MM.1S (cell line): Measurements from ENCODE around the gene NFXL1.
A peak's percentile ranks its signal among the peaks of the same experiment; 100 is the strongest.

Experiments used
- DNase-seq: peaks from one replicate; pipeline ENCODE4 v3.0.0-alpha.2; 2015
- H2AFZ ChIP-seq: fragments of 300-600 bp; sonication (generic); 2 replicates; pipeline ENCODE4 v1.6.0; 2016; ENCODE audit warnings: antibody characterized with exemption, low read length
- H3F3A ChIP-seq: fragments of 300-600 bp; sonication (generic); 2 replicates; pipeline ENCODE4 v1.6.1; 2016; ENCODE audit warnings: mild to moderate bottlenecking, antibody characterized with exemption, low read length, moderate library complexity, mixed read lengths; ENCODE audit not compliant: insufficient read depth
- H3K27ac ChIP-seq: fragments of 300-600 bp; sonication (generic); 2 replicates; pipeline ENCODE4 v1.5.1; 2016; ENCODE audit warnings: mild to moderate bottlenecking, low read length
- H3K27me3 ChIP-seq: fragments of 300-600 bp; sonication (generic); replicated peaks from 2 replicates; pipeline ENCODE4 v1.6.0; 2016; ENCODE audit warnings: low read length; ENCODE audit not compliant: insufficient read depth
- H3K36me3 ChIP-seq: fragments of 300-600 bp; sonication (generic); replicated peaks from 2 replicates; pipeline ENCODE4 v1.6.1; 2016; ENCODE audit warnings: mild to moderate bottlenecking, low read length, mixed read lengths; ENCODE audit not compliant: insufficient read depth
- H3K4me1 ChIP-seq: fragments of 300-600 bp; sonication (generic); 2 replicates; pipeline ENCODE4 v1.6.1; 2016; ENCODE audit warnings: low read length, mixed read lengths
- H3K4me2 ChIP-seq: fragments of 300-600 bp; sonication (generic); 2 replicates; pipeline ENCODE4 v1.6.0; 2016; ENCODE audit warnings: low read depth, low read length
- H3K4me3 ChIP-seq: fragments of 300-600 bp; sonication (generic); 2 replicates; pipeline ENCODE4 v1.5.1; 2016; ENCODE audit warnings: low read length, mixed read lengths
- H3K79me2 ChIP-seq: fragments of 300-600 bp; sonication (generic); 2 replicates; pipeline ENCODE4 v1.6.1; 2016; ENCODE audit warnings: mixed run types, low read length, mixed read lengths
- H3K9ac ChIP-seq: fragments of 300-600 bp; sonication (generic); 2 replicates; pipeline ENCODE4 v1.6.1; 2016; ENCODE audit warnings: low read length, mixed read lengths
- H3K9me2 ChIP-seq: fragments of 300-600 bp; sonication (generic); replicated peaks from 2 replicates; pipeline ENCODE4 v1.6.1; 2016; ENCODE audit warnings: mild to moderate bottlenecking, low read length, mixed read lengths; ENCODE audit not compliant: insufficient read depth
- H3K9me3 ChIP-seq: fragments of 300-600 bp; sonication (generic); replicated peaks from 2 replicates; pipeline ENCODE4 v1.6.1; 2016; ENCODE audit warnings: mild to moderate bottlenecking, low read length, mixed read lengths; ENCODE audit not compliant: insufficient read depth
- H4K20me1 ChIP-seq: fragments of 300-600 bp; sonication (generic); 2 replicates; pipeline ENCODE4 v1.6.1; 2016; ENCODE audit warnings: mild to moderate bottlenecking, low read length, moderate library complexity, mixed read lengths; ENCODE audit not compliant: insufficient read depth
- CTCF ChIP-seq: fragments of 300-600 bp; sonication (generic); IDR thresholded peaks from 2 replicates; pipeline ENCODE4 v1.5.1; 2016; ENCODE audit warnings: antibody characterized with exemption, low read length, mixed read lengths
- EZH2 ChIP-seq: fragments of 300-600 bp; sonication (generic); optimal IDR thresholded peaks from 2 replicates; pipeline ENCODE3; 2017; ENCODE audit warnings: low read depth, mild to moderate bottlenecking, antibody characterized with exemption, low read length, mixed read lengths
- EZH2phosphoT487 ChIP-seq: fragments of 300-600 bp; sonication (generic); IDR thresholded peaks from 2 replicates; pipeline ENCODE4 v1.6.1; 2018; ENCODE audit warnings: antibody characterized with exemption, low read length

Gene NFXL1

DNA sequence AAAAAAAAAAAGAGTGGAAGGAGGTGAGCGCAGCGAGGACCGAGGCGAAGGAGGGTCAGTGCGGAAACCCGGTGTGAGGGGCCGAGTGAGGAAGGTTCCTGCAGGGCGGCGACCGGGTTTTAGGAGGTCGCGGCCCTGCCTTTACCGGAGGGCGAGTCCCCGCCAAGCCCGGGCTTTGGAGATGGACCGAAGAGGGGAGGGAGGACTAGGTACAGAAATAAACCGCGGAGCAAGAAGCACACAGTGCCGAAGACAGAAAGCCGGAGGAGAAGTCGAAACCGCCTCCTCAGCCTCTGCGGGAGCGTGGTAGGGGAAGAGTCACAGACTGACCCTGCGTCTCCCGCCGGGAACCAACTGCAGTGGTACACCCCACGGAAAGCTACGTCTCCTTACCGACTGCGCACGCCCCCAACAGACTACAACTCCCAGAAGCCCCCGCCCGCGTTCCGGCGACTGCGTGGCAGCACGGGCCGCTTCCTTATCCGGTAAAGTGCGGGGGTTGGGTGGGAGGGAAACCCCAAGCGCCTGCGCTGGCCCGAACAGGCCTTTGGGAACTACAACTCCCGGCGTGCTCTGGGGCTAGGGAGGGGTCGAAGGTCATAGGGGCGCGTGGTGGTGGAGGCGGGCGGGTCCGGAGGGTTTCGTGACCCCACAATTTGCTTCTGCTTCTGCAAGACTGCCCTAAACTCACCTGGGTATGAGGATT lies at the start of gene NFXL1:
NFXL1 (minus strand) TSS at position 364 of the 706 bp plus-strand sequence. CDS start 380 bp downstream, outside the sequence.
- Histone ChIP-seq H3K9me2 (no peaks in the 10 kb centered on the region), H3F3A (no peaks in the 10 kb centered on the region), H3K36me3 (no peaks in the 10 kb centered on the region), H3K27ac (peak within 1 kb of the TSS; percentile 75; the same call in 1 of the 2 replicates), H4K20me1 (no peaks in the 10 kb centered on the region), H3K79me2 (peaks cover 40% of the 10 kb centered on the region), H3K4me1 (peaks cover 14% of the 10 kb centered on the region), H3K4me2 (peak within 1 kb of the TSS; percentile 97), H3K27me3 (no peaks in the 10 kb centered on the region), H3K9me3 (no peaks in the 10 kb centered on the region), H2AFZ (peak within 1 kb of the TSS; percentile 96), H3K4me3 (peak within 1 kb of the TSS; percentile 92), H3K9ac (peak within 1 kb of the TSS; percentile 96)
- DNase-seq = peak; percentile 98
- TF ChIP-seq EZH2 (no peak), EZH2phosphoT487 (no peak), CTCF (no peak)

DNA sequence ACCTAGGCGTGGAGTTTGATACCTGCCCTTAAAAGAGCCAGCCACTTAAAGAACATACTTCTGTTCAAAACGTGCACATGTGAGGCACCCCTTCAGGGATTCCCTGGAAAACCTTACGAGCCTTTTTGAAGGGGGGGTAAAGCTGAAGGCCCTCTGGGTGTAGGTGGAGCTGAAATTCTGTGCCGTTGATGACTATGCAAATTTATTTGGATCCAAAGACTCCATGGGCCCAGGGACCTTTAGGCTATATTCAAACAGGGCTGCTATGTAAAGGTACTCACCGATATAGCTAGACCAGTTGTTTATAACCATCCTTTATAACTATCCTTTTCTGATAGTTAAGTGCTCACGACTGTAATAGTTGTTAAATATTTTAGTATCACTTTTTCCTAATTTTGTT lies 40.3 kb upstream of the NFXL1 start:
- Histone ChIP-seq H3K9me2 (no peaks in the 10 kb centered on the region), H3K27me3 (no peaks in the 10 kb centered on the region), H3K4me1 (no peaks in the 10 kb centered on the region), H3K36me3 (no peaks in the 10 kb centered on the region), H3F3A (no peaks in the 10 kb centered on the region), H2AFZ (no peak overlapping the region), H3K4me2 (no peak overlapping the region), H3K27ac (no peak overlapping the region), H4K20me1 (no peaks in the 10 kb centered on the region), H3K4me3 (no peak overlapping the region), H3K9me3 (no peaks in the 10 kb centered on the region), H3K79me2 (no peaks in the 10 kb centered on the region), H3K9ac (no peak overlapping the region)
- TF ChIP-seq EZH2 = no peak
- TF ChIP-seq EZH2phosphoT487 = no peak
- no peak for TF ChIP-seq CTCF
- DNase-seq = no peak

DNA sequence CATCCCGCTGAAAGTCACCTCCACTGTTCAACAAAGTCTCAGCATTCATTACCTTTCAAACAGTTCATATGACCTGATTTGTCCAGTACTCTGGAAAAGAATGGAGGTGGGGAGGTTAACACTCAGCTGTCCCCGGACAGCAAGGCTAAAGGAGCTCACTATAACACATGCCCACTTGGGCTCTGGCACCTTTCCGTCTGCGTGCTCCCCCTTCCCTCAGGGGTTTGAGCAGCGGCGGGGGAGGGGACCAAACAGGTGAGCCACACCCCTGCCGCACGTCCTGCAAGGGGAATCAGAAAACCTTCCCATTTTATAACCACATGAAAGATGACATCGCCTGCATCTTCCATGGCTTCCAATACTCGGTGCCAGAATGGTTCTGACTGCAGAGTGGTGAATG lies 39.9 kb upstream of the NFXL1 start:
- Histone ChIP-seq H3K27me3 (no peaks in the 10 kb centered on the region), H3K4me3 (no peak overlapping the region), H2AFZ (no peak overlapping the region), H3K4me1 (no peaks in the 10 kb centered on the region), H3F3A (no peaks in the 10 kb centered on the region), H3K27ac (no peak overlapping the region), H3K36me3 (no peaks in the 10 kb centered on the region), H3K79me2 (no peaks in the 10 kb centered on the region), H4K20me1 (no peaks in the 10 kb centered on the region), H3K9me2 (no peaks in the 10 kb centered on the region), H3K4me2 (no peak overlapping the region), H3K9ac (no peak overlapping the region), H3K9me3 (no peaks in the 10 kb centered on the region)
- no peak for TF ChIP-seq EZH2
- no peak for DNase-seq
